ENCODE measurements around the gene DES.

Gene DES

DNA sequence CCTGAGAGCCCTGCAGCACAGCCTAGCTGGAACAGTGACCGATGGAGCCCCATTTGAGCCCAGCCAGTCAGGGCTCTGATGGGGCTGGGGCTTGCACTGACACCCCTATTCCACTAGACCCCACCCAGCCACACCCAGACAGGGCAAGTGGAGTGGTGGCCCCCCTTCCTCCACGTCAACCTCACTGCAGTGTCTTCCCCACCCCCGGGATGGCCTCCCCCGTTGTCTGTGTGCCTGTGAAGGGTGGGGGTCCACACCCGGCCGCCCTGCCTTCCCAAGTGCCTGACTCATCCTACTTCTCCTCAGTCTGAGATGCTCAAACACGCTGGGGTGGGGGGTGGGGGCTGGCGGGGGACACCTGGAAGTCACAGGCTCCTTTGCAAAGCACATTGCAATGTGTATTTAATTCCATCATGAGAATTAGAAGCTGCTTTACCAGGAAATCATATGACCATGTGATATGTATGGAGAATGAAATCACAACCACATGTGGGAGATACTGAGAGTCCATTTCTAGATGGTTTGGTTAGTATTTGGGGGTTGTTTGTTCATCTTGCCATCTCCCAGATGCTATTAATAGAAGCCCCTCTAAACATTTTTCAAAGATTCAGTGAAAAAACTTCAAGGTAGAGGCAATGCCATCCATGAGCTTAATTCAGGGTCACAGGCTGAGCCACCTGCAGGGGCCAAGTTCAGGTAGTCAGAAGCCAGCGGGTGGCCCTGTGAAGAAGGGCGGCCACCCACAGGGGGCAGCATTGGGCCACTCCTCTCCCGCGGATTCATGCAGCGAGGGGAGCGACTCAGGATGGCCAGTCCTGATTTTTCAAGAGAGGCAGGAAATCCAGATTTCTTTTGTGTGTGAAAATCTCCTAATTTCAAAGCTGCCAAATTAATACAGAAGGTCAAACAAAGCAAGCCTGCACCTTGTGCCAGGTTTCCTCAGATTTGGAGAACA is 57.8 kb downstream of the DES start:
- no peak for DNase-seq
